Measurements from ENCODE around the gene RAD50. TPM values are rescaled to one million over a fixed set of nuclear protein-coding genes. Genes with fewer than 3 reads are reported as not detected.

Gene RAD50
- polyA plus RNA-seq, 1 donor (not counting 4 experiments of a cell fraction or from before 2014, with no cell fraction given), result 26.3 TPM

- no peak overlapping the region for H3K4me3 ChIP-seq (ENCODE audit: control insufficient read depth in 2 of 3, extremely low read depth in 1 of 3, insufficient read depth in 2 of 3, low read depth in 1 of 3, low read length in 3 of 3)
- H4K20me1 ChIP-seq (ENCODE audit: control insufficient read depth, extremely low read depth, insufficient read depth, low read length), result no peaks in the 10 kb centered on the region
- peaks cover 5 to 6% of the 10 kb centered on the region in 2 experiments for H3K36me3 ChIP-seq (ENCODE audit: control insufficient read depth in 2 of 2, extremely low read depth in 1 of 2, insufficient read depth in 2 of 2, low read length in 2 of 2)
- DNase-seq (ENCODE audit: low read depth, low spot score), result no peak
- no peak overlapping the region for H3K9ac ChIP-seq (ENCODE audit: control insufficient read depth, extremely low read depth, insufficient read depth, low read length)
- H2AFZ ChIP-seq (ENCODE audit: control insufficient read depth, low read length), result no peak overlapping the region
- dilution Hi-C loops (cut with MboI; ENCODE audit: extremely low pct_ligation_motif_present, low sequenced_read_pairs), result no loop called here
- no peaks in the 10 kb centered on the region for H3K79me2 ChIP-seq (ENCODE audit: control insufficient read depth, insufficient read depth, low read length)
- TF ChIP-seq EZH2 (IDR thresholded peaks at IDR 0.05; ENCODE audit: low read length) (no peak), CTCF (optimal IDR thresholded peaks at IDR 0.05 in 1 of 3, IDR thresholded peaks at IDR 0.05 in 1 of 3, conservative IDR thresholded peaks at IDR 0.05 in 1 of 3; ENCODE audit: extremely low read depth in 1 of 3, insufficient read depth in 2 of 3, low read length in 3 of 3) (no peak)
- no peak overlapping the region for H3K27ac ChIP-seq (ENCODE audit: control insufficient read depth, insufficient read depth, low read length)
- no peaks in the 10 kb centered on the region for H3K4me1 ChIP-seq (ENCODE audit: control insufficient read depth, extremely low read depth, insufficient read depth, low read length)
- H3K9me3 ChIP-seq (ENCODE audit: control insufficient read depth, low read depth, low read length), result no peaks in the 10 kb centered on the region
- H3K9me1 ChIP-seq (ENCODE audit: control insufficient read depth, extremely low read depth, insufficient read depth, low read length), result no peaks in the 10 kb centered on the region
- no peak overlapping the region for H3K4me2 ChIP-seq (ENCODE audit: control insufficient read depth, extremely low read depth, insufficient read depth, low read depth, low read length)
- H3K27me3 ChIP-seq (ENCODE audit: control insufficient read depth, extremely low read depth, insufficient read depth, low read length), result no peaks in the 10 kb centered on the region
- no peak for FAIRE-seq
These were observed 56.1 kb downstream of the RAD50 start for GRCh38 chr5:132612846-132613245.

- TF ChIP-seq CTCF (optimal IDR thresholded peaks at IDR 0.05 in 1 of 3, IDR thresholded peaks at IDR 0.05 in 1 of 3, conservative IDR thresholded peaks at IDR 0.05 in 1 of 3; ENCODE audit: extremely low read depth in 1 of 3, insufficient read depth in 2 of 3, low read length in 3 of 3) (no peak), EZH2 (IDR thresholded peaks at IDR 0.05; ENCODE audit: low read length) (no peak)
- H3K9ac ChIP-seq (ENCODE audit: control insufficient read depth, extremely low read depth, insufficient read depth, low read length), result no peak overlapping the region
- no peaks in the 10 kb centered on the region for H3K4me1 ChIP-seq (ENCODE audit: control insufficient read depth, extremely low read depth, insufficient read depth, low read length)
- H3K4me3 ChIP-seq (ENCODE audit: control insufficient read depth in 2 of 3, extremely low read depth in 1 of 3, insufficient read depth in 2 of 3, low read depth in 1 of 3, low read length in 3 of 3), result no peak overlapping the region
- H3K36me3 ChIP-seq (ENCODE audit: control insufficient read depth in 2 of 2, extremely low read depth in 1 of 2, insufficient read depth in 2 of 2, low read length in 2 of 2), result peaks cover 0 to 3% of the 10 kb centered on the region in 2 experiments
- no peaks in the 10 kb centered on the region for H3K79me2 ChIP-seq (ENCODE audit: control insufficient read depth, insufficient read depth, low read length)
- H3K4me2 ChIP-seq (ENCODE audit: control insufficient read depth, extremely low read depth, insufficient read depth, low read depth, low read length), result no peak overlapping the region
- no peaks in the 10 kb centered on the region for H3K27me3 ChIP-seq (ENCODE audit: control insufficient read depth, extremely low read depth, insufficient read depth, low read length)
- H3K9me3 ChIP-seq (ENCODE audit: control insufficient read depth, low read depth, low read length), result no peaks in the 10 kb centered on the region
- FAIRE-seq (no peak), DNase-seq (ENCODE audit: low read depth, low spot score) (no peak)
- no peaks in the 10 kb centered on the region for H4K20me1 ChIP-seq (ENCODE audit: control insufficient read depth, extremely low read depth, insufficient read depth, low read length)
- dilution Hi-C loops (cut with MboI; ENCODE audit: extremely low pct_ligation_motif_present, low sequenced_read_pairs), result no loop called here
- no peak overlapping the region for H3K27ac ChIP-seq (ENCODE audit: control insufficient read depth, insufficient read depth, low read length)
- no peak overlapping the region for H2AFZ ChIP-seq (ENCODE audit: control insufficient read depth, low read length)
- H3K9me1 ChIP-seq (ENCODE audit: control insufficient read depth, extremely low read depth, insufficient read depth, low read length), result no peaks in the 10 kb centered on the region
These were observed 64.9 kb downstream of the RAD50 start for GRCh38 chr5:132621699-132622098.

All from keratinocyte (primary cell).